ENCODE results near the gene CDH24.

The CDH24 gene

GRCh38 chr14:23023022-23023794 is 34.1 kb downstream of the CDH24 start:
- no peak overlapping the region for H3K4me3 ChIP-seq (ENCODE audit: low read depth, low read length)
- no peak for TF ChIP-seq CTCF (conservative IDR thresholded peaks at IDR 0.05; ENCODE audit: low read depth, low read length)
- no peak for DNase-seq (ENCODE audit: low read depth)

GRCh38 chr14:23021889-23022442 is 35.4 kb downstream of the CDH24 start:
- no peak for TF ChIP-seq CTCF (conservative IDR thresholded peaks at IDR 0.05; ENCODE audit: low read depth, low read length)
- no peak overlapping the region for H3K4me3 ChIP-seq (ENCODE audit: low read depth, low read length)
- DNase-seq (ENCODE audit: low read depth) = no peak

- H3K4me3 ChIP-seq (ENCODE audit: low read depth, low read length) = no peak overlapping the region
- no peak for DNase-seq (ENCODE audit: low read depth)
- no peak for TF ChIP-seq CTCF (conservative IDR thresholded peaks at IDR 0.05; ENCODE audit: low read depth, low read length)
Observed at GRCh38 chr14:23021434-23021833, 35.9 kb downstream of the CDH24 start.

GRCh38 chr14:23020143-23021128 is 36.9 kb downstream of the CDH24 start:
- no peak for DNase-seq (ENCODE audit: low read depth)
- no peak for TF ChIP-seq CTCF (conservative IDR thresholded peaks at IDR 0.05; ENCODE audit: low read depth, low read length)
- H3K4me3 ChIP-seq (ENCODE audit: low read depth, low read length) = no peak overlapping the region

GRCh38 chr14:23018107-23018506 is 39.2 kb downstream of the CDH24 start:
- TF ChIP-seq CTCF (conservative IDR thresholded peaks at IDR 0.05; ENCODE audit: low read depth, low read length) = no peak
- DNase-seq (ENCODE audit: low read depth) = no peak
- H3K4me3 ChIP-seq (ENCODE audit: low read depth, low read length) = no peak overlapping the region

- TF ChIP-seq CTCF (conservative IDR thresholded peaks at IDR 0.05; ENCODE audit: low read depth, low read length) = no peak
- H3K4me3 ChIP-seq (ENCODE audit: low read depth, low read length) = no peak overlapping the region
- no peak for DNase-seq (ENCODE audit: low read depth)
Observed at GRCh38 chr14:23017091-23017490, 40.2 kb downstream of the CDH24 start.
